ENCODE measurements around the gene FCGR2B.
"Not testable (repeated sequence)": the region's sequence is repeated elsewhere in the genome, so short reads cannot be mapped to it uniquely, and the experiment has no call there.

The FCGR2B gene

GRCh38 chr1:161691846-161692245, 28.9 kb downstream of the FCGR2B start:
- no peak for DNase-seq
- in situ Hi-C loops (cut with MboI; ENCODE audit: low pct_unique_long_range_greater_than_20kb, low sequenced_read_pairs): no loop called here

DNA sequence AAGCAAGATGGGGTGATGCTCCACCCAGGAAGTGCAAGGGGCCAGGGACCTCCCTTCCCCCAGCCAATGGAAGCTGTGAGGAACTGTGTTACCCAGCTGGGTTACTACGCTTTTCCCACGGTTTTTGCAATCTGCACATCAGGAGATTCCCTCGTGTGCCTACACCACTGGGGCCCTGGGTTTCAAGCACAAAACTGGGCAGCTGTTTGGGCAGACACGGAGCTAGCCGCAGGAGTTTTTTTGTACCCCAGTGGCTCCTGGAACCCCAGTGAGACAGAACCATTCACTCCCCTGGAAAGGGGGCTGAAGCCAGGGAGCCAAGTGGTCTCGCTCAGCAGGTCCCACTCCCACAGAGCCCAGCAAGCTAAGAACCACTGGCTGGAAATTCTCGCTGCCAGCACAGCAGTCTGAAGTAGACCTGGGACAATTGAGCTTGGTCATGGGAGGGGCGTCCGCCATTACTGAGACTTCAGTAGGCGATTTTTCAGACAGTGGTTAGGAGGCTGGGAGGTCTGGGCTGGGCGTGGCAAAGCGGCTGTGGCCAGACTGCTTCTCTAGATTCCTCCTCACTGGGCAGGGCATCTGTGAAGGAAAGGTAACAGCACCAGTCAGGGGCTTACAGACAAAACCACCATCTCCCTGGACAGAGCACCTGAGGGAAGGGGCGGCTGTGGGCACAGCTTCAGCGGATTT, 30.2 kb downstream of the FCGR2B start:
- in situ Hi-C loops (cut with MboI; ENCODE audit: low pct_unique_long_range_greater_than_20kb, low sequenced_read_pairs); DNase-seq: not testable (repeated sequence)

DNA sequence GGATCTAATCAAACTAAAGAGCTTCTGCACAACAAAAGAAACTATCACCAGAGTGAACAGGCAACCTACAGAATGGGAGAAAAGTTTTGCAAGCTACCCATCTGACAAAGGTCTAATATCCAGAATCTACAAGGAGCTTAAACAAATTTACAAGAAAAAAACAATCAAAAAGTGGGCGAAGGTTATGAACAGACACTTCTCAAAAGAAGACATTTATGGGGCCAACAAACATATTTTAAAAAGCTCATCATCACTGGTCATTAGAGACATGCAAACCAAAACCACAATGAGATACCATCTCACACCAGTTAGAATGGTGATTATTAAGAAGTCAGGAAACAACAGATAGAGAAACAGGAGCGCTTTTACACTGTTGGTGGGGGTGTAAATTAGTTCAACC, 35.4 kb downstream of the FCGR2B start:
- DNase-seq; in situ Hi-C loops (cut with MboI; ENCODE audit: low pct_unique_long_range_greater_than_20kb, low sequenced_read_pairs): not testable (repeated sequence)

DNA sequence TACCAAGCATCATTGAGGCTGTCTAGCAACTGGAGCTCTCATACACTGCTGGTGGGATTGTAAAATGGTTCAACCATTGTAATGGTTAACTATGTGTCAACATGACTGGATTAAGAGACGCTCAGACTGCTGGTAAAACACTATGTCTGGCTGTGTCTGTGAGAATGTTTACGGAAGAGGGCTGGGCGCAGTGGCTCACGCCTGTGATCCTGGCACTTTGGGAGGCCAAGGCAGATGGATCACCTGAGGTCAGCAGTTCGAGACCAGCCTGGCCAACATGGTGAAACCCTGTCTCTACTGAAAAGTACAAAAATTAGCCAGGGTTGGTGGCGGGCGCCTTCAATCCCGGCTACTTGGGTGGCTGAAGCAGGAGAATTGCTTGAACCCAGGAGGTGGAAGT, 39.3 kb downstream of the FCGR2B start:
- no peak for DNase-seq
- in situ Hi-C loops (cut with MboI; ENCODE audit: low pct_unique_long_range_greater_than_20kb, low sequenced_read_pairs): no loop called here

- no peak for DNase-seq
- in situ Hi-C loops (cut with MboI; ENCODE audit: low pct_unique_long_range_greater_than_20kb, low sequenced_read_pairs): no loop called here
Measured at GRCh38 chr1:161705537-161705936, 42.6 kb downstream of the FCGR2B start.

GRCh38 chr1:161706113-161706481, 43.2 kb downstream of the FCGR2B start:
- DNase-seq: no peak
- in situ Hi-C loops (cut with MboI; ENCODE audit: low pct_unique_long_range_greater_than_20kb, low sequenced_read_pairs): no loop called here

GRCh38 chr1:161706482-161707347, 43.8 kb downstream of the FCGR2B start, which contains the start of gene FCRLA:
Gene FCRLA (plus strand): TSS chr1:161707229. CDS start chr1:161707265, 36 bp downstream.
- in situ Hi-C loops (cut with MboI; ENCODE audit: low pct_unique_long_range_greater_than_20kb, low sequenced_read_pairs): no loop called here
- DNase-seq: peak; percentile 39

- DNase-seq: no peak
- in situ Hi-C loops (cut with MboI; ENCODE audit: low pct_unique_long_range_greater_than_20kb, low sequenced_read_pairs): no loop called here
Measured at GRCh38 chr1:161707503-161707902, 44.6 kb downstream of the FCGR2B start.

- in situ Hi-C loops (cut with MboI; ENCODE audit: low pct_unique_long_range_greater_than_20kb, low sequenced_read_pairs): no loop called here
- no peak for DNase-seq
Measured at GRCh38 chr1:161709373-161709772, 46.4 kb downstream of the FCGR2B start.

DNA sequence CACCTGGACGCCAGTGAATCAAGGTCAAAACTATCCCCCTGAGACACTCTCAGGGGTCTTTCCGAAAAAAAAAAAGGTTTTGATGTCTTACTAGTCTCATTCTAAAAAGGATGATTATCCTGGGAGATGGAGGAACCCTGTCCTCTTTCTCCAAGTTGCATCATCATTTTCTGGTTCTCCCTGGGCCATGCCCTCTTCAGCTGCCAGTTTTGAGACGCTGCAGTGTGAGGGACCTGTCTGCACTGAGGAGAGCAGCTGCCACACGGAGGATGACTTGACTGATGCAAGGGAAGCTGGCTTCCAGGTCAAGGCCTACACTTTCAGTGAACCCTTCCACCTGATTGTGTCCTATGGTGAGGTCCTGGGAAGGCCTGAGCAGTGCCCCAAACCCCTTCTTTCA, 47.6 kb downstream of the FCGR2B start:
- in situ Hi-C loops (cut with MboI; ENCODE audit: low pct_unique_long_range_greater_than_20kb, low sequenced_read_pairs): no loop called here
- DNase-seq: no peak

DNA sequence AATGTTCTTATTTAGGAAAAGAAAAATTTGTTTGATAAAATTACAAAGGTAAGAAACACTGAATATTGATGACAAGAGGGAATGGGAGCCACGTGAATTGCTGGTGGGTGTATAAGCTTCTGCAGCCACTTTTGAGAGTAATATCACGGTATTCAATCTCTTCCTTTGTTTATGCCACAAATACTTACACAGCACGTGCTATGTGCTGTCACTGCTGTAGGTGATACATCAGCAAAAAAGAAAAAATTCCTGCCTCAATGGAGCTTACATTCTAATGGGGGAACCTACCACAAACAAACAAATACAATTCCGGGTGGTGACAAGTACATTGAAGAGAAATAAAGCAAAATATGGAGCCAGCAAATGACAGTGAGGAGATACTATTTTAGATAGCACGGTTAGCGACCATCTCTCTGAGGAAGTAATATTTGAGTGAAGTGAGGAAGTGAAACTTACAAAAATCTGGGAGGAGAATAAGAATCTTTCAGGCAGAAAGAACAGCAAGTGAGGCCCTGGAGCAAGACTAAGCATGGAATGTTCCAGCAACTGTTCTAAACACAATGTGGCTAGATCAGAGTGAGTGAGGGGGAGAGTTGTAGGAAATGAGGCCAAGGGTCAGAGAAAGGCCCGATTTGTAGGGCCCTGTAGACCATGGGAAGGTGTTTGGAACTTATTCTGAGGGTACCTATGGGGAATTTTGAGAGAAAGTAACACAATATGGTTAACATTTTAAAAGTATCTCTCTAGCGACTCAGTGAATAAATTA, 55.8 kb downstream of the FCGR2B start:
- peak; percentile 38 for DNase-seq
- in situ Hi-C loops (cut with MboI; ENCODE audit: low pct_unique_long_range_greater_than_20kb, low sequenced_read_pairs): no loop called here

- in situ Hi-C loops (cut with MboI; ENCODE audit: low pct_unique_long_range_greater_than_20kb, low sequenced_read_pairs): no loop called here
- DNase-seq: no peak
Measured at GRCh38 chr1:161719325-161719611, 56.3 kb downstream of the FCGR2B start.

- DNase-seq: no peak
- in situ Hi-C loops (cut with MboI; ENCODE audit: low pct_unique_long_range_greater_than_20kb, low sequenced_read_pairs): no loop called here
Measured at GRCh38 chr1:161720422-161720821, 57.5 kb downstream of the FCGR2B start.

DNA sequence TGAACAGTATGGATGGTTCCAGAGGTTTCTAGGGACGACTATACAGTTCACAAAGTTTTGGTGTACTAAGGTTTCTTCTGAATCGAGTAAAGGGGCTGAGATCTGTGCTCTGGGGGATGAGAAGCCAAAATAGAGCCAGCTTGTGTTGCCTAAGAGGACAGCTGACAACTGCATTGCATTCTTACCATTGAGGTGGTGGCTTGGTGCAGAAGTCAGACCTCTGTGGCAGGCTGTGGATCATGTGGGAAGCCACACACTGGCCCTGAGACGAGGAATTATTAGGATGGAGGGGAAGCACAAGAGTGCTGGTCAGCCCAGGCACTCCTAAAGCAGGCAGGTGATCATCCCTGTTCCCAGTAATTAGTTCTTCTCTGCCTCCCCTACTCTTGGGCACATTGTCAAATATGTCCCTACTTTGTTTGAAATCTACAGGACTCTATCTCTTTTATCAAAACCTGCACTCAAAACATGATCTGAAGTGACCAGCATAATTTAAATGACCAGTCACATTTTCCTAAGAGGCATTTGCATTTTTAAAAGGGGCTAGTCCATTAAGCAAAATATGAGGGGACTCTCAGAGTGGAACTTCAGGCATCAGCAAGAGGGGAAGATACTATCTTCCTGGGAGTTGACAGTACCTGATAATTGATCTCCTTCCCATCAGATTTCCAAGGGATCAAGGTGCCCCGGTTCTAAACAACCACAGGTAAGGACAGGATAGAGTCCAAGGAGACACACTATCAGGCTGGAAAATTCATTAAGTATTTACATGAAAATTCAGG, 58.2 kb downstream of the FCGR2B start, which contains the start of gene FCRLB:
Gene FCRLB, plus strand, starts transcription at position 589 of the 782 bp plus-strand sequence. CDS start 1,129 bp downstream, outside the sequence.
- DNase-seq: no peak
- in situ Hi-C loops (cut with MboI; ENCODE audit: low pct_unique_long_range_greater_than_20kb, low sequenced_read_pairs): no loop called here

- in situ Hi-C loops (cut with MboI; ENCODE audit: low pct_unique_long_range_greater_than_20kb, low sequenced_read_pairs): no loop called here
Measured at GRCh38 chr1:161721738-161722343, 58.9 kb downstream of the FCGR2B start.

DNA sequence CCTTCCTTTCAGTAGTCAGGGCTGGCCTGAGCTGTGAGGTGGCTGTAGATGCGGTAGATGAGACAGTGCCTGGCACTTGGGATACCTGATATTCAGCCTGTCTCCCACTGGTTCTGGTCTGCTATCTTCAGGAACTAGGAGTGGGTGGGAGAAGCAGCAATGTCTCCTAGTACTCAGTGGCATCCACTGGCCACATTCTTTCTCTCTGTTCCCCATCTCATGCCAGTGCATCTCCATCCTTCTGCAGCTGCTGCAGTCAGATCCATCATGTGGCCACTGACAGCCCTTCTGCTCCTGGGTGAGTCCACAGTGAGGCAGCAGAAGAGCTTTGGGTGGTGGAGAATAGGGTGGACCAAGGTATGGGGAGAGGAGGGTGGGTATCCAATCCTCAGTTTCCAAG, 59.5 kb downstream of the FCGR2B start:
- DNase-seq: no peak
- in situ Hi-C loops (cut with MboI; ENCODE audit: low pct_unique_long_range_greater_than_20kb, low sequenced_read_pairs): no loop called here

More at GRCh38 chr1:161721738-161722343, 58.9 kb downstream of the FCGR2B start:
- peak; percentile 63 for DNase-seq

- DNase-seq: no peak
- in situ Hi-C loops (cut with MboI; ENCODE audit: low pct_unique_long_range_greater_than_20kb, low sequenced_read_pairs): no loop called here
Measured at GRCh38 chr1:161723459-161724141, 60.7 kb downstream of the FCGR2B start.

- in situ Hi-C loops (cut with MboI; ENCODE audit: low pct_unique_long_range_greater_than_20kb, low sequenced_read_pairs); DNase-seq: not testable (repeated sequence)
Measured at GRCh38 chr1:161725258-161725907, 62.4 kb downstream of the FCGR2B start.

All from KBM-7 (cell line).